Measurements from ENCODE around the gene SPG7.

DNA sequence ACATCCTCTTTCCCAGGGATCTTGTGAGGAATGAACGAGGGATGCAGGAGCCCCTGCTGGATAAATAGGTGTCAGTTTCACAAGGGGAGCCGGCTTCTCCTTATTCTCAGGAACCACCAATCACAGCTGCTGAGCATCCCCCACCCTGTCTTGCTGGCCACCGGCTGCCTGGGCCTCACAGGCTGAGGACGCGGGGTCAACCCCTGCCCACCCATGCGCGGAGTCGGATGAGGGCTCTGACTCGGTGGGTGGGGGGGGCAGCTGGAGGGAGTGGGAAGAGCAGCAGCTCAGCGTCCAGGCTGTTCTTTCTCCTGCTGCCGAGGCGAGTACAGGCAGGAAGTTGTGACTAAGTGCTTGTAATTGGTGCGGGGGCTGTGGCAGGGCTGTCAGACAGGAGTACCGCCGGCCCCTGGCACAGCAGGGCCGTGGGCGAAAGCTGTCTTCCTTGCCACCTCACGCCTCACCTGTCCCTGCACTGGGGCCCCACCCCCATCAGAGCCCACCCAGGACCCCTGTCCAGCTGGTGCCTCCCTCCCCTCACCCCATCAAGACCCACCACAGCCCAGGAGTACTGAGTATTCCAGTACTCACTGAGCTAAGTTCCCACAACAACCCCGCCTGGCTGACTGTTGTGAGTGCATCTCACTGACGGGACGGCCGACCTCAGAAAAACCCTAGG, 94.2 kb downstream of the SPG7 start:
- no peak for TF ChIP-seq RFX5 (IDR thresholded peaks at IDR 0.05; ENCODE audit: low read depth, low read length)
- TF ChIP-seq CEBPB (IDR thresholded peaks at IDR 0.05; ENCODE audit: low read depth, low read length): no peak
- no peak for TF ChIP-seq RAD21 (IDR thresholded peaks at IDR 0.05; ENCODE audit: low read length)
- TF ChIP-seq, protein P1, sequence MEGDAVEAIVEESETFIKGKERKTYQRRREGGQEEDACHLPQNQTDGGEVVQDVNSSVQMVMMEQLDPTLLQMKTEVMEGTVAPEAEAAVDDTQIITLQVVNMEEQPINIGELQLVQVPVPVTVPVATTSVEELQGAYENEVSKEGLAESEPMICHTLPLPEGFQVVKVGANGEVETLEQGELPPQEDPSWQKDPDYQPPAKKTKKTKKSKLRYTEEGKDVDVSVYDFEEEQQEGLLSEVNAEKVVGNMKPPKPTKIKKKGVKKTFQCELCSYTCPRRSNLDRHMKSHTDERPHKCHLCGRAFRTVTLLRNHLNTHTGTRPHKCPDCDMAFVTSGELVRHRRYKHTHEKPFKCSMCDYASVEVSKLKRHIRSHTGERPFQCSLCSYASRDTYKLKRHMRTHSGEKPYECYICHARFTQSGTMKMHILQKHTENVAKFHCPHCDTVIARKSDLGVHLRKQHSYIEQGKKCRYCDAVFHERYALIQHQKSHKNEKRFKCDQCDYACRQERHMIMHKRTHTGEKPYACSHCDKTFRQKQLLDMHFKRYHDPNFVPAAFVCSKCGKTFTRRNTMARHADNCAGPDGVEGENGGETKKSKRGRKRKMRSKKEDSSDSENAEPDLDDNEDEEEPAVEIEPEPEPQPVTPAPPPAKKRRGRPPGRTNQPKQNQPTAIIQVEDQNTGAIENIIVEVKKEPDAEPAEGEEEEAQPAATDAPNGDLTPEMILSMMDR (conservative IDR thresholded peaks at IDR 0.05; ENCODE audit: low read depth, low read length): no peak

Data from IMR-90 (cell line).